Caco-2 (cell line): ENCODE data around the gene CCR9. TPM values are rescaled to one million over a fixed set of nuclear protein-coding genes. Genes with fewer than 3 reads are reported as not detected.

Experiments used
- BruUV-seq: library from RNA; stranded (reverse); fragments of 400-500 nt; replicated peaks from 2 replicates; lab custom pipeline; 2021; lab: Mats Ljungman, UMichigan
- CTCF ChIA-PET: fragments of 300-600 bp; sonication (Branson Sonifier 250); formaldehyde crosslinking; loops from one replicate; lab custom pipeline; 2022; ENCODE audit warnings: antibody characterized with exemption; lab: Charles Lee
- POLR2A ChIA-PET: fragments of 300-600 bp; sonication (Branson Sonifier 250); formaldehyde crosslinking; loops from one replicate; lab custom pipeline; 2022; ENCODE audit warnings: antibody characterized with exemption; lab: Charles Lee
- DNase-seq, 2 experiments: peaks; one replicate each; pipeline versions ENCODE4 v3.0.0 to v3.0.0-alpha.2; 2020 to 2022
- H3K27me3 ChIP-seq: replicated peaks from 2 replicates; pipeline ENCODE4 v1.6.0; 2011; ENCODE audit warnings: low read length; ENCODE audit not compliant: control insufficient read depth, insufficient read depth
- H3K36me3 ChIP-seq: 2 replicates; pipeline ENCODE4 v1.5.1; 2011; ENCODE audit warnings: low read length; ENCODE audit not compliant: control insufficient read depth, insufficient read depth
- H3K4me1 ChIP-seq: fragments of 250-450 bp; sonication (Bioruptor Pico); 2 replicates; pipeline ENCODE4 v1.5.1; 2020; ENCODE audit warnings: mild to moderate bottlenecking
- H3K4me3 ChIP-seq: 2 replicates; pipeline ENCODE4 v1.5.1; 2011; ENCODE audit warnings: low read depth, mild to moderate bottlenecking, control low read depth, low read length
- H3K9me3 ChIP-seq: fragments of 250-450 bp; sonication (Bioruptor Pico); 2 replicates; pipeline ENCODE4 v1.5.1; 2020; ENCODE audit warnings: mild to moderate bottlenecking, moderate library complexity
- H3K27ac Mint-ChIP-seq: one replicate; pipeline ENCODE4 v1.8.0; 2022; ENCODE audit warnings: mixed read lengths; ENCODE audit not compliant: unreplicated experiment
- H3K27me3 Mint-ChIP-seq: one replicate; pipeline ENCODE4 v1.8.0; 2022; ENCODE audit warnings: mixed read lengths; ENCODE audit not compliant: insufficient read depth, unreplicated experiment
- H3K36me3 Mint-ChIP-seq: one replicate; pipeline ENCODE4 v1.8.0; 2022; ENCODE audit warnings: mild to moderate bottlenecking, mixed read lengths; ENCODE audit not compliant: insufficient read depth, unreplicated experiment
- H3K4me1 Mint-ChIP-seq: one replicate; pipeline ENCODE4 v1.8.0; 2022; ENCODE audit warnings: low read depth, mixed read lengths; ENCODE audit not compliant: unreplicated experiment
- H3K4me3 Mint-ChIP-seq: one replicate; pipeline ENCODE4 v1.8.0; 2022; ENCODE audit warnings: mild to moderate bottlenecking, moderate library complexity, mixed read lengths; ENCODE audit not compliant: unreplicated experiment
- H3K9me3 Mint-ChIP-seq: one replicate; pipeline ENCODE4 v1.8.0; 2022; ENCODE audit warnings: mixed read lengths; ENCODE audit not compliant: unreplicated experiment
- CTCF ChIP-seq, 2 experiments: fragments of 200-600 bp in 1 of 2; IDR thresholded peaks; 1 replicate in 1 of 2; 2 replicates in 1 of 2; pipeline versions ENCODE4 v1.5.1 to v1.8.0; 2011 to 2022; ENCODE audit warnings: antibody characterized with exemption in 1 of 2, control low read depth in 1 of 2, inconsistent platforms in 1 of 2, low read depth in 1 of 2, low read length in 1 of 2, mild to moderate bottlenecking in 1 of 2, moderate library complexity in 1 of 2; ENCODE audit not compliant: insufficient read depth in 1 of 2, severe bottlenecking in 1 of 2, unreplicated experiment in 1 of 2
- intact Hi-C: fragments of 100-400 bp; cut with micrococcal nuclease; formaldehyde crosslinking; loops from one replicate; pipeline ENCODE4 v1.10.0; 2022; ENCODE audit not compliant: unreplicated experiment
- total RNA-seq: library from RNA; stranded (reverse); gene quantifications from 2 replicates; pipeline ENCODE4 v1.2.3, GENCODE V29; 2022

The CCR9 gene
- total RNA-seq, 1 experiment from 2014 or later: not detected

DNA sequence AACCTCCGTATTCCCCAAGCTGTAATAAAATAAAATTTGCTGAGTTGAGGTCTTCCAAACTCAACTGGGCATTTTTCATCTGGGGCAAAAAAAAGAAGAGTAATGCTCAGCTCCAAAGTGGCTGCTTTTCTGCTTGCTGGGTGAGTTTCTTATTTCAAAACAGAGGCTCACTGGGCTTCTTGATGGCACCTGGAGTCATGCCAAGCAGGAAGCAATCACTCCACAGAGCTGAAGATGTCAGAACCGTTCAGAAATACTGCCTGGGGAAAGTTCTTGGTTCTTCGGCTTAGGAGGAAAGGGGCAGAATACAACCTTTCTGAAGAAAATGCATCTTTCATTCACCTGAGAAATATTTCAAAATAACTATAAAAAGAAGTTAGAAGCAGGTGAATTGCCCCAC is 4.1 kb downstream of the CCR9 start:
- intact Hi-C loops: no loop called here
- Histone ChIP-seq H3K9me3 (no peaks in the 10 kb centered on the region), H3K36me3 (no peaks in the 10 kb centered on the region), H3K4me1 (no peaks in the 10 kb centered on the region), H3K4me3 (no peak overlapping the region), H3K27me3 (no peaks in the 10 kb centered on the region)
- Mint-ChIP-seq H3K36me3 (no peaks in the 10 kb centered on the region), H3K4me1 (no peaks in the 10 kb centered on the region), H3K9me3 (no peaks in the 10 kb centered on the region), H3K27ac (no peak overlapping the region), H3K27me3 (peaks cover 6% of the 10 kb centered on the region), H3K4me3 (no peak overlapping the region)
- ChIA-PET CTCF (no interaction called here), POLR2A (no interaction called here)
- no TSS peak for BruUV-seq
- TF ChIP-seq CTCF (IDR thresholded peaks at IDR 0.05; ENCODE audit: insufficient read depth in 1 of 2, low read depth in 1 of 2, low read length in 1 of 2, severe bottlenecking in 1 of 2, unreplicated experiment in 1 of 2): no peak
- no peak for DNase-seq

- no peaks in the 10 kb centered on the region for H3K36me3 Mint-ChIP-seq
- H3K4me3 Mint-ChIP-seq: no peak overlapping the region
- H3K36me3 ChIP-seq: no peaks in the 10 kb centered on the region
- H3K27me3 ChIP-seq: no peaks in the 10 kb centered on the region
- H3K27me3 Mint-ChIP-seq: peaks cover 6% of the 10 kb centered on the region
- H3K4me3 ChIP-seq: no peak overlapping the region
- no peaks in the 10 kb centered on the region for H3K4me1 ChIP-seq
- POLR2A ChIA-PET: no interaction called here
- no TSS peak for BruUV-seq
- CTCF ChIA-PET: no interaction called here
- TF ChIP-seq CTCF (IDR thresholded peaks at IDR 0.05; ENCODE audit: insufficient read depth in 1 of 2, low read depth in 1 of 2, low read length in 1 of 2, severe bottlenecking in 1 of 2, unreplicated experiment in 1 of 2): no peak
- intact Hi-C loops: no loop called here
- no peaks in the 10 kb centered on the region for H3K4me1 Mint-ChIP-seq
- no peaks in the 10 kb centered on the region for H3K9me3 Mint-ChIP-seq
- no peak overlapping the region for H3K27ac Mint-ChIP-seq
- no peak for DNase-seq
- H3K9me3 ChIP-seq: no peaks in the 10 kb centered on the region
These were observed 5.8 kb downstream of the CCR9 start for GRCh38 chr3:45892161-45892560.

- DNase-seq: no peak
- intact Hi-C loops: no loop called here
- H3K4me1 Mint-ChIP-seq: peaks cover 6% of the 10 kb centered on the region
- Histone ChIP-seq H3K4me3 (no peak overlapping the region), H3K36me3 (no peaks in the 10 kb centered on the region), H3K4me1 (no peaks in the 10 kb centered on the region), H3K27me3 (no peaks in the 10 kb centered on the region), H3K9me3 (no peaks in the 10 kb centered on the region)
- no peak overlapping the region for H3K4me3 Mint-ChIP-seq
- ChIA-PET POLR2A (no interaction called here), CTCF (no interaction called here)
- no peak for TF ChIP-seq CTCF (IDR thresholded peaks at IDR 0.05; ENCODE audit: insufficient read depth in 1 of 2, low read depth in 1 of 2, low read length in 1 of 2, severe bottlenecking in 1 of 2, unreplicated experiment in 1 of 2)
- peaks cover 6% of the 10 kb centered on the region for H3K27me3 Mint-ChIP-seq
- no peak overlapping the region for H3K27ac Mint-ChIP-seq
- H3K36me3 Mint-ChIP-seq: no peaks in the 10 kb centered on the region
- BruUV-seq: no TSS peak
- H3K9me3 Mint-ChIP-seq: no peaks in the 10 kb centered on the region
These were observed 7.7 kb downstream of the CCR9 start for GRCh38 chr3:45894015-45894414.
